Neural cell (in vitro differentiated cells): ENCODE data around the gene TENT4A. TPM values are rescaled to one million over a fixed set of nuclear protein-coding genes. Genes with fewer than 3 reads are reported as not detected.

Source experiments
- H2AFZ ChIP-seq: fragments of 200-600, 300-800 bp; sonication (generic), shearing (Covaris generic); 2 replicates; pipeline ENCODE4 v1.6.0; 2014; ENCODE audit warnings: low read depth, mild to moderate bottlenecking, antibody characterized with exemption, low read length, moderate library complexity
- H3F3A ChIP-seq: fragments of 200-600 bp; shearing (Covaris generic); 2 replicates; pipeline ENCODE4 v1.6.1; 2016; ENCODE audit warnings: mild to moderate bottlenecking, moderate library complexity, mixed read lengths, antibody characterized with exemption, low read length; ENCODE audit not compliant: insufficient read depth, poor library complexity, severe bottlenecking
- H3K27ac ChIP-seq: fragments of 200-600, 300-800 bp; sonication (generic), shearing (Covaris generic); 2 replicates; pipeline ENCODE4 v1.5.1; 2014; ENCODE audit warnings: mild to moderate bottlenecking, low read length, moderate library complexity
- H3K27me3 ChIP-seq: fragments of 300-800, 200-600 bp; sonication (generic), shearing (Covaris generic); 2 replicates; pipeline ENCODE4 v1.6.0; 2014; ENCODE audit warnings: mild to moderate bottlenecking, low read depth, low read length, moderate library complexity; ENCODE audit not compliant: insufficient read depth
- H3K36me3 ChIP-seq: fragments of 300-800, 200-600 bp; sonication (generic), shearing (Covaris generic); 2 replicates; pipeline ENCODE4 v1.5.1; 2014; ENCODE audit warnings: mild to moderate bottlenecking, antibody characterized with exemption, low read length, moderate library complexity; ENCODE audit not compliant: insufficient read depth
- H3K4me2 ChIP-seq: fragments of 300-800, 200-600 bp; sonication (generic), shearing (Covaris generic); 2 replicates; pipeline ENCODE4 v1.6.0; 2014; ENCODE audit warnings: mild to moderate bottlenecking, low read length
- H3K4me3 ChIP-seq: fragments of 300-800, 200-600 bp; sonication (generic), shearing (Covaris generic); 2 replicates; pipeline ENCODE4 v1.5.1; 2014; ENCODE audit warnings: mild to moderate bottlenecking, low read length, moderate library complexity
- H3K79me2 ChIP-seq: fragments of 200-600 bp; shearing (Covaris generic); replicated peaks from 2 replicates; pipeline ENCODE4 v1.6.0; 2014; ENCODE audit warnings: mild to moderate bottlenecking, low read length, moderate library complexity; ENCODE audit not compliant: insufficient read depth
- H3K9ac ChIP-seq: fragments of 300-800, 200-600 bp; sonication (generic), shearing (Covaris generic); 2 replicates; pipeline ENCODE4 v1.6.1; 2016; ENCODE audit warnings: mild to moderate bottlenecking, low read length, mixed read lengths
- H3K9me2 ChIP-seq: fragments of 200-600 bp; shearing (Covaris generic); 2 replicates; pipeline ENCODE4 v1.6.1; 2016; ENCODE audit warnings: mild to moderate bottlenecking, low read length, mixed read lengths; ENCODE audit not compliant: insufficient read depth
- H3K9me3 ChIP-seq: fragments of 200-600, 300-800 bp; sonication (generic), shearing (Covaris generic); 2 replicates; pipeline ENCODE4 v1.6.1; 2016; ENCODE audit warnings: mild to moderate bottlenecking, mixed run types, low read length, moderate library complexity, mixed read lengths
- H4K20me1 ChIP-seq: fragments of 200-600 bp; shearing (Covaris generic); 2 replicates; pipeline ENCODE4 v1.6.1; 2016; ENCODE audit warnings: mild to moderate bottlenecking, mixed run types; ENCODE audit not compliant: insufficient read depth
- EP300 ChIP-seq: fragments of 450-650 bp; conservative IDR thresholded peaks from 2 replicates; pipeline ENCODE4 v1.6.1; 2014; ENCODE audit warnings: antibody characterized with exemption, mild to moderate bottlenecking, moderate library complexity; ENCODE audit not compliant: poor library complexity, severe bottlenecking
- EZH2 ChIP-seq: fragments of 200-600, 300-800 bp; shearing (Covaris generic), sonication (generic); IDR thresholded peaks from 2 replicates; pipeline ENCODE4 v1.6.1; 2014; ENCODE audit warnings: antibody characterized with exemption, low read length, borderline replicate concordance, mild to moderate bottlenecking; ENCODE audit not compliant: insufficient read depth, poor library complexity, severe bottlenecking
- MXI1 ChIP-seq: fragments of 450-650 bp; conservative IDR thresholded peaks from 2 replicates; pipeline ENCODE4 v1.6.1; 2014; ENCODE audit warnings: antibody characterized with exemption, mild to moderate bottlenecking; ENCODE audit not compliant: poor library complexity, severe bottlenecking
- POLR2AphosphoS5 ChIP-seq: IDR thresholded peaks from 2 replicates; pipeline ENCODE4 v1.6.1; 2012
- RAD21 ChIP-seq: fragments of 450-650 bp; conservative IDR thresholded peaks from 2 replicates; pipeline ENCODE4 v1.6.1; 2014; ENCODE audit warnings: antibody characterized with exemption, mild to moderate bottlenecking, moderate library complexity
- SMC3 ChIP-seq: fragments of 450-650 bp; conservative IDR thresholded peaks from 2 replicates; pipeline ENCODE4 v1.6.1; 2014; ENCODE audit warnings: antibody characterized with exemption, mild to moderate bottlenecking, moderate library complexity; ENCODE audit not compliant: poor library complexity
- TAF1 ChIP-seq: IDR thresholded peaks from 2 replicates; pipeline ENCODE4 v1.6.1; 2012; ENCODE audit warnings: low read depth
- polyA plus RNA-seq: library from polyadenylated mRNA; depleted of rRNA; stranded (reverse); fragments of >200 nt; gene quantifications from 2 replicates; pipeline ENCODE4 v1.2.3, GENCODE V29; 2014
- TF ChIP-seq, protein P1 (sequence below): IDR thresholded peaks from 2 replicates; pipeline ENCODE4 v1.6.1; 2012; ENCODE audit warnings: borderline replicate concordance
- TF ChIP-seq, protein P2 (sequence below): fragments of 450-650 bp; IDR thresholded peaks from 2 replicates; pipeline ENCODE4 v1.5.1; 2014; ENCODE audit warnings: antibody characterized with exemption, mild to moderate bottlenecking, moderate library complexity; ENCODE audit not compliant: poor library complexity, severe bottlenecking

The TENT4A gene
- polyA plus RNA-seq, 1 donor from 2014 or later, result 12.1 TPM

DNA sequence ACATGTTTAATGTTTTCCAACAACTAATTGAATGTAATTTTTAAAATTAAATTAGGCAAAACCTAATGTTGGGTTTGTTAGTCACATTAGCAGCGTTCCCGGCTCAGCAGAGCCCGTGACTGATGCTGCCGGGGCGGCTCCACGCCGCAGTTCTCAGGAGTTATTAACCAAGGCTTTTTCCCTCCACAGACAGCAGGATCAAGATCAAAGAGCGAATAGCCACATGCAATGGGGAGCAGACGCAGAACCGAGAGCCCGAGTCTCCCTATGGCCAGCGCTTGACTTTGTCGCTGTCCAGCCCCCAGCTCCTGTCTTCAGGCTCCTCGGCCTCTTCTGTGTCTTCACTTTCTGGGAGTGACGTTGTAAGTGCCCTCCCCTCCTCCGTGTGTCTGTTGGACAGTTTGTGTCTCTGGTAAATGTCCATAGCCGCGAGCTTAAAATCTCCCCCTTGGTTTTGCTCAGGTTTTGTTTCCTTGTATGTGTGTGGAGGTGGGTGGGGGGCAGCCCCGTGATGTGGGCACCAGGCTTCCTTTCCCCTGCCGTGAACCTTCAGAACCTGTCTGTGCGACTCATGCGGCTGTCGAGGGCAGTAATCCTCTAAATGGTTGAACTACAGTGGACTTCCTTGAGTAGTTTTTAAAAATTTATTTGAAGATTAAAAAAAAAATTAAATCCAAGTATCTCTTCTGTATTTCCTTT, 37.1 kb downstream of the TENT4A start:
- no peak for TF ChIP-seq EZH2
- TF ChIP-seq, protein P1, sequence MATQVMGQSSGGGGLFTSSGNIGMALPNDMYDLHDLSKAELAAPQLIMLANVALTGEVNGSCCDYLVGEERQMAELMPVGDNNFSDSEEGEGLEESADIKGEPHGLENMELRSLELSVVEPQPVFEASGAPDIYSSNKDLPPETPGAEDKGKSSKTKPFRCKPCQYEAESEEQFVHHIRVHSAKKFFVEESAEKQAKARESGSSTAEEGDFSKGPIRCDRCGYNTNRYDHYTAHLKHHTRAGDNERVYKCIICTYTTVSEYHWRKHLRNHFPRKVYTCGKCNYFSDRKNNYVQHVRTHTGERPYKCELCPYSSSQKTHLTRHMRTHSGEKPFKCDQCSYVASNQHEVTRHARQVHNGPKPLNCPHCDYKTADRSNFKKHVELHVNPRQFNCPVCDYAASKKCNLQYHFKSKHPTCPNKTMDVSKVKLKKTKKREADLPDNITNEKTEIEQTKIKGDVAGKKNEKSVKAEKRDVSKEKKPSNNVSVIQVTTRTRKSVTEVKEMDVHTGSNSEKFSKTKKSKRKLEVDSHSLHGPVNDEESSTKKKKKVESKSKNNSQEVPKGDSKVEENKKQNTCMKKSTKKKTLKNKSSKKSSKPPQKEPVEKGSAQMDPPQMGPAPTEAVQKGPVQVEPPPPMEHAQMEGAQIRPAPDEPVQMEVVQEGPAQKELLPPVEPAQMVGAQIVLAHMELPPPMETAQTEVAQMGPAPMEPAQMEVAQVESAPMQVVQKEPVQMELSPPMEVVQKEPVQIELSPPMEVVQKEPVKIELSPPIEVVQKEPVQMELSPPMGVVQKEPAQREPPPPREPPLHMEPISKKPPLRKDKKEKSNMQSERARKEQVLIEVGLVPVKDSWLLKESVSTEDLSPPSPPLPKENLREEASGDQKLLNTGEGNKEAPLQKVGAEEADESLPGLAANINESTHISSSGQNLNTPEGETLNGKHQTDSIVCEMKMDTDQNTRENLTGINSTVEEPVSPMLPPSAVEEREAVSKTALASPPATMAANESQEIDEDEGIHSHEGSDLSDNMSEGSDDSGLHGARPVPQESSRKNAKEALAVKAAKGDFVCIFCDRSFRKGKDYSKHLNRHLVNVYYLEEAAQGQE, result no peak
- TF ChIP-seq, protein P2, sequence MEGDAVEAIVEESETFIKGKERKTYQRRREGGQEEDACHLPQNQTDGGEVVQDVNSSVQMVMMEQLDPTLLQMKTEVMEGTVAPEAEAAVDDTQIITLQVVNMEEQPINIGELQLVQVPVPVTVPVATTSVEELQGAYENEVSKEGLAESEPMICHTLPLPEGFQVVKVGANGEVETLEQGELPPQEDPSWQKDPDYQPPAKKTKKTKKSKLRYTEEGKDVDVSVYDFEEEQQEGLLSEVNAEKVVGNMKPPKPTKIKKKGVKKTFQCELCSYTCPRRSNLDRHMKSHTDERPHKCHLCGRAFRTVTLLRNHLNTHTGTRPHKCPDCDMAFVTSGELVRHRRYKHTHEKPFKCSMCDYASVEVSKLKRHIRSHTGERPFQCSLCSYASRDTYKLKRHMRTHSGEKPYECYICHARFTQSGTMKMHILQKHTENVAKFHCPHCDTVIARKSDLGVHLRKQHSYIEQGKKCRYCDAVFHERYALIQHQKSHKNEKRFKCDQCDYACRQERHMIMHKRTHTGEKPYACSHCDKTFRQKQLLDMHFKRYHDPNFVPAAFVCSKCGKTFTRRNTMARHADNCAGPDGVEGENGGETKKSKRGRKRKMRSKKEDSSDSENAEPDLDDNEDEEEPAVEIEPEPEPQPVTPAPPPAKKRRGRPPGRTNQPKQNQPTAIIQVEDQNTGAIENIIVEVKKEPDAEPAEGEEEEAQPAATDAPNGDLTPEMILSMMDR, result no peak
- TF ChIP-seq EP300, result no peak
- no peak for TF ChIP-seq RAD21
- no peak for TF ChIP-seq POLR2AphosphoS5
- TF ChIP-seq SMC3, result no peak
- no peak for TF ChIP-seq MXI1
- TF ChIP-seq TAF1, result no peak
- Histone ChIP-seq H3K36me3 (peaks cover 10% of the 10 kb centered on the region), H3K79me2 (no peaks in the 10 kb centered on the region), H3K4me3 (no peak overlapping the region), H3K9me2 (no peaks in the 10 kb centered on the region), H3K4me2 (no peak overlapping the region), H3K27me3 (no peaks in the 10 kb centered on the region), H2AFZ (no peak overlapping the region), H3K27ac (no peak overlapping the region), H3K9me3 (no peaks in the 10 kb centered on the region), H4K20me1 (no peaks in the 10 kb centered on the region), H3K9ac (no peak overlapping the region), H3F3A (no peaks in the 10 kb centered on the region)

DNA sequence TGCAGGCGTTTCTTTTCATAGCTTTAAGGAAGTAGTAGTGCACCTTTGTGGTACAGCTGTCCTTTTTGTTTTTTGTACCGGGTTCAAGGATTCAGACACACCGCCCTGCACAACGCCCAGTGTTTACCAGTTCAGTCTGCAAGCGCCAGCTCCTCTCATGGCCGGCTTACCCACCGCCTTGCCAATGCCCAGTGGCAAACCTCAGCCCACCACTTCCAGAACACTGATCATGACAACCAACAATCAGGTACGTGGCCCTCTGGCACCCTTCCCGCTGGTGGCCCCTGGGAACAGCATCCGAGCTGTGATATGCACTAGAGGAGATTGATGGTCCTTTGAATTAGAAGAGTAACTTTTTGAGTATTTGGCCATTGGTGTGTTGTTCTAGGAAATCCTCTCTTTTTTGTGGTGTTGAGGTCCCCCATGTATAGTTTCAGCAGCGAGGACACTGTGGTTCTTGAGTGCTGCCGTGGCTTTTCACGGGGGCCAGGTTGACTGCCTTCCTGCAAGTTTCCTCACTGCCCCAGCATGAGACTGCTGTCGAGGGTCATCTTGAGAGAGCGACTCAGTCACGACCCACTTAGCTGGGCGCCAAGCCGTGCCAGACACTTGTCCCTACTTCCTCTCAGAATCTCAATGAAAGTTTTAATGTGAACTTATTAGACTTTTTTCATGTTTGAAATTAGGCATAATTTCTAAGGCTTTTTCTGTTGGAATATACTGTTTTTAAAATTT, 37.9 kb downstream of the TENT4A start:
- no peaks in the 10 kb centered on the region for H3K9me2 ChIP-seq
- TF ChIP-seq POLR2AphosphoS5 (no peak), EZH2 (no peak), EP300 (no peak), RAD21 (no peak), TAF1 (no peak), MXI1 (no peak), SMC3 (no peak)
- TF ChIP-seq, protein P2, result no peak
- TF ChIP-seq, protein P1, result no peak
- no peaks in the 10 kb centered on the region for H3K27me3 ChIP-seq
- no peaks in the 10 kb centered on the region for H3K79me2 ChIP-seq
- no peak overlapping the region for H3K4me2 ChIP-seq
- H3K27ac ChIP-seq, result no peak overlapping the region
- no peaks in the 10 kb centered on the region for H3K9me3 ChIP-seq
- no peaks in the 10 kb centered on the region for H4K20me1 ChIP-seq
- H2AFZ ChIP-seq, result no peak overlapping the region
- peaks cover 10% of the 10 kb centered on the region for H3K36me3 ChIP-seq
- H3K9ac ChIP-seq, result no peak overlapping the region
- H3K4me3 ChIP-seq, result no peak overlapping the region
- no peaks in the 10 kb centered on the region for H3F3A ChIP-seq
